Transverse colon (tissue), 4 donors: ENCODE data around the gene C20orf202.

Experiments used
- EP300 ChIP-seq: sonication (generic); formaldehyde crosslinking; IDR thresholded peaks from one replicate; pipeline ENCODE4 v1.6.1; 2017; ENCODE audit warnings: antibody characterized with exemption, low read depth
- POLR2AphosphoS5 ChIP-seq, 3 donors: sonication (generic); formaldehyde crosslinking; IDR thresholded peaks; one replicate each; pipeline ENCODE4 v1.6.1; 2016; ENCODE audit warnings: antibody characterized with exemption in 3 of 3
- TF ChIP-seq, protein P1 (sequence below), 5 experiments: fragments of 200-600 bp in 3 of 5; fragments of 450-650 bp in 2 of 5; sonication (generic) in 3 of 5; IDR thresholded peaks; 1 replicate in 2 of 5; 2 replicates in 3 of 5; pipeline ENCODE4 v1.5.1; 2016 to 2017; ENCODE audit warnings: antibody characterized with exemption in 5 of 5, inconsistent platforms in 3 of 5, mild to moderate bottlenecking in 2 of 5, moderate library complexity in 1 of 5

DNA sequence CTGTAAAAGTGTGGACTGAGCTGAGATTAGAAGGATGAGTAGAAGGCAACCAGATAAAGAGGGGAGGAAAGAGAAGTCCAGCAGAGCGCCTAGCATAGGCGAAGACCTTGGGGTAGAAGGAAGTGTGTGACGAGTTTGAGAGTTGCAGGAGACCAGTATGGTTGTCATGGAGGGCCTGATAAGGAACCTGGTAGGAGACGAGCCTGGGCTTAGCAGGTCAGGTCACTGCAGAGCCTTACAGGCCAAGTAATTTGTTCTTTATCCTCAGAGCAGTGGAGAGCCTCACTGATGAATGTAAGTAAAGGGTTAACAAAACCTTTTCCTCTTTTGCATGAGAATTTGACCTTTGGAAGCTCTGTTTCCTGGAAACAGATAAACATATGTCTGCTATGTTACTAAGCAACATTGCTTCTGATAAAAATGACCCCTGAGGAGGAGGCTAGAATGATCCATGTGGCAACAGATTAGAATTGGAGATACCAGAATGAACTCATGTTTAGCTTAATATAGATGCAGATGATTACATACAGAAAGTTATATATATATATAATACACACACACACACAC lies 15.6 kb upstream of the C20orf202 start:
- TF ChIP-seq, protein P1, sequence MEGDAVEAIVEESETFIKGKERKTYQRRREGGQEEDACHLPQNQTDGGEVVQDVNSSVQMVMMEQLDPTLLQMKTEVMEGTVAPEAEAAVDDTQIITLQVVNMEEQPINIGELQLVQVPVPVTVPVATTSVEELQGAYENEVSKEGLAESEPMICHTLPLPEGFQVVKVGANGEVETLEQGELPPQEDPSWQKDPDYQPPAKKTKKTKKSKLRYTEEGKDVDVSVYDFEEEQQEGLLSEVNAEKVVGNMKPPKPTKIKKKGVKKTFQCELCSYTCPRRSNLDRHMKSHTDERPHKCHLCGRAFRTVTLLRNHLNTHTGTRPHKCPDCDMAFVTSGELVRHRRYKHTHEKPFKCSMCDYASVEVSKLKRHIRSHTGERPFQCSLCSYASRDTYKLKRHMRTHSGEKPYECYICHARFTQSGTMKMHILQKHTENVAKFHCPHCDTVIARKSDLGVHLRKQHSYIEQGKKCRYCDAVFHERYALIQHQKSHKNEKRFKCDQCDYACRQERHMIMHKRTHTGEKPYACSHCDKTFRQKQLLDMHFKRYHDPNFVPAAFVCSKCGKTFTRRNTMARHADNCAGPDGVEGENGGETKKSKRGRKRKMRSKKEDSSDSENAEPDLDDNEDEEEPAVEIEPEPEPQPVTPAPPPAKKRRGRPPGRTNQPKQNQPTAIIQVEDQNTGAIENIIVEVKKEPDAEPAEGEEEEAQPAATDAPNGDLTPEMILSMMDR (IDR thresholded peaks at IDR 0.05) = no peak
- TF ChIP-seq EP300 = no peak
- TF ChIP-seq POLR2AphosphoS5 (IDR thresholded peaks at IDR 0.05) = no peak
